Transverse colon (tissue), 4 donors: Measurements from ENCODE around the gene VAV2.

Experiments used
- CTCF ChIP-seq, 5 experiments: fragments of 200-600 bp in 3 of 5; fragments of 450-650 bp in 2 of 5; sonication (generic) in 3 of 5; IDR thresholded peaks; 1 replicate in 2 of 5; 2 replicates in 3 of 5; pipeline ENCODE4 v1.5.1; 2016 to 2017; ENCODE audit warnings: antibody characterized with exemption in 5 of 5, inconsistent platforms in 3 of 5, mild to moderate bottlenecking in 2 of 5, moderate library complexity in 1 of 5
- POLR2A ChIP-seq: fragments of 450-650 bp; IDR thresholded peaks from one replicate; pipeline ENCODE4 v1.6.1; 2016; ENCODE audit warnings: antibody characterized with exemption, mild to moderate bottlenecking, moderate library complexity
- POLR2AphosphoS5 ChIP-seq, 3 donors: sonication (generic); formaldehyde crosslinking; IDR thresholded peaks; one replicate each; pipeline ENCODE4 v1.6.1; 2016; ENCODE audit warnings: antibody characterized with exemption in 3 of 3

DNA sequence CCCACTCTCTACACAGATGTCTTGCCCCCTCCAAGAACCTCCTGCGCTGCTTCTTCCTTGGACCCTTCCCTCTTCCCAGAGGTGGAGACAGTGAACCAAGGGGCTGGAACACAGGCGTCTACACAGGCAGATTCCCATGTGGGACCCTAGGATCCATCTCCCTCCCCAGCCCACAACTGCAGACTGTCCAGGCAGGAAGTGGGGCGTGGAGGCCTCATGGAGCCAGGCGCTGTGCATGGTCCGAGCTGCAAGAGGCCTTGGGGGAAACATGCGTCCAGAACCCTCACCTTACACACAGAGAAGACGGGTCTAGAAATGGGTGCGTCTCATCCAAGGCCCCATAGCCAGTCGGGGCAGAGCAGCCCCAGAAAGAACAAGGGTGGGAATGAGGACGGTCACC lies 117.5 kb downstream of the VAV2 start:
- TF ChIP-seq POLR2A (no peak), CTCF (IDR thresholded peaks at IDR 0.05) (no peak), POLR2AphosphoS5 (IDR thresholded peaks at IDR 0.05) (no peak)
